Trophoblast cell (in vitro differentiated cells and primary cell): Measurements from ENCODE around the gene POLR1H.

Experiments used
- DNase-seq, 2 donors: peaks; one replicate each; pipeline ENCODE4 v3.0.0-alpha.2; 2016
- H2AFZ ChIP-seq: 2 replicates; pipeline ENCODE4 v1.6.1; 2013; ENCODE audit warnings: low read length, moderate library complexity, mild to moderate bottlenecking; ENCODE audit not compliant: insufficient read depth, poor library complexity
- H2AK5ac ChIP-seq: 2 replicates; pipeline ENCODE4 v1.6.1; 2013; ENCODE audit warnings: mild to moderate bottlenecking, low read length
- H2BK120ac ChIP-seq: 2 replicates; pipeline ENCODE4 v1.6.1; 2013; ENCODE audit warnings: low read length, mild to moderate bottlenecking, moderate library complexity; ENCODE audit not compliant: insufficient read depth, poor library complexity
- H2BK12ac ChIP-seq: 2 replicates; pipeline ENCODE4 v1.6.1; 2013; ENCODE audit warnings: mild to moderate bottlenecking, low read length, moderate library complexity
- H2BK5ac ChIP-seq: 2 replicates; pipeline ENCODE4 v1.6.1; 2013; ENCODE audit warnings: low read length, low read depth, moderate library complexity, mild to moderate bottlenecking; ENCODE audit not compliant: poor library complexity
- H3K14ac ChIP-seq: 2 replicates; pipeline ENCODE4 v1.6.1; 2013; ENCODE audit warnings: mild to moderate bottlenecking, low read length
- H3K18ac ChIP-seq: 2 replicates; pipeline ENCODE4 v1.6.1; 2013; ENCODE audit warnings: mild to moderate bottlenecking, low read length
- H3K23ac ChIP-seq: 2 replicates; pipeline ENCODE4 v1.6.1; 2013; ENCODE audit warnings: low read length
- H3K27ac ChIP-seq: 2 replicates; pipeline ENCODE4 v1.5.1; 2013; ENCODE audit warnings: low read depth, mild to moderate bottlenecking, inconsistent platforms, low read length, moderate library complexity
- H3K27me3 ChIP-seq: 2 replicates; pipeline ENCODE4 v1.6.1; 2013; ENCODE audit warnings: inconsistent platforms, mild to moderate bottlenecking, low read length, moderate library complexity; ENCODE audit not compliant: insufficient read depth
- H3K36me3 ChIP-seq, 2 experiments: 1 replicate in 1 of 2; 2 replicates in 1 of 2; pipeline ENCODE4 v1.6.1; 2013; ENCODE audit warnings: low read length in 2 of 2, mild to moderate bottlenecking in 2 of 2, moderate library complexity in 1 of 2; ENCODE audit not compliant: insufficient read depth in 2 of 2, control insufficient read depth in 1 of 2
- H3K4ac ChIP-seq: 2 replicates; pipeline ENCODE4 v1.6.1; 2013; ENCODE audit warnings: low read depth, mild to moderate bottlenecking, low read length, moderate library complexity
- H3K4me1 ChIP-seq, 2 experiments: 1 replicate in 1 of 2; 2 replicates in 1 of 2; pipeline ENCODE4 v1.6.1; 2013; ENCODE audit warnings: low read length in 2 of 2, mild to moderate bottlenecking in 2 of 2, moderate library complexity in 1 of 2; ENCODE audit not compliant: insufficient read depth in 2 of 2, control insufficient read depth in 1 of 2
- H3K4me2 ChIP-seq: 2 replicates; pipeline ENCODE4 v1.6.1; 2013; ENCODE audit warnings: inconsistent platforms, mild to moderate bottlenecking, low read length, moderate library complexity
- H3K4me3 ChIP-seq: 2 replicates; pipeline ENCODE4 v1.5.1; 2013; ENCODE audit warnings: mild to moderate bottlenecking, low read depth, low read length, inconsistent platforms
- H3K79me1 ChIP-seq: one replicate; pipeline ENCODE4 v1.6.1; 2013; ENCODE audit warnings: low read length
- H3K79me2 ChIP-seq: 2 replicates; pipeline ENCODE4 v1.6.1; 2013; ENCODE audit warnings: low read length, mild to moderate bottlenecking; ENCODE audit not compliant: control insufficient read depth, insufficient read depth, poor library complexity
- H3K9ac ChIP-seq: 2 replicates; pipeline ENCODE4 v1.6.1; 2013; ENCODE audit warnings: mild to moderate bottlenecking, low read length
- H3K9me3 ChIP-seq: 2 replicates; pipeline ENCODE4 v1.6.1; 2013; ENCODE audit warnings: low read depth, mild to moderate bottlenecking, control low read depth, inconsistent platforms, low read length; ENCODE audit not compliant: insufficient read depth
- H4K12ac ChIP-seq: 2 replicates; pipeline ENCODE4 v1.6.1; 2013; ENCODE audit warnings: low read depth, mild to moderate bottlenecking, low read length, moderate library complexity
- H4K8ac ChIP-seq: 2 replicates; pipeline ENCODE4 v1.6.1; 2013; ENCODE audit warnings: low read depth, mild to moderate bottlenecking, low read length, moderate library complexity
- H4K91ac ChIP-seq: one replicate; pipeline ENCODE4 v1.6.1; 2013; ENCODE audit warnings: low read depth, mild to moderate bottlenecking, low read length, moderate library complexity
- WGBS: extraction: QIAGEN DNeasy Blood & Tissue Kit; methylation state at CpG from one replicate; pipeline ENCODE4 v1.1.7; 2013; ENCODE audit warnings: missing lambda C conversion rate; ENCODE audit not compliant: insufficient read length, insufficient coverage; ENCODE audit errors: extremely low coverage; 5-methylcytosine and 5-hydroxymethylcytosine counted together

The POLR1H gene

DNA sequence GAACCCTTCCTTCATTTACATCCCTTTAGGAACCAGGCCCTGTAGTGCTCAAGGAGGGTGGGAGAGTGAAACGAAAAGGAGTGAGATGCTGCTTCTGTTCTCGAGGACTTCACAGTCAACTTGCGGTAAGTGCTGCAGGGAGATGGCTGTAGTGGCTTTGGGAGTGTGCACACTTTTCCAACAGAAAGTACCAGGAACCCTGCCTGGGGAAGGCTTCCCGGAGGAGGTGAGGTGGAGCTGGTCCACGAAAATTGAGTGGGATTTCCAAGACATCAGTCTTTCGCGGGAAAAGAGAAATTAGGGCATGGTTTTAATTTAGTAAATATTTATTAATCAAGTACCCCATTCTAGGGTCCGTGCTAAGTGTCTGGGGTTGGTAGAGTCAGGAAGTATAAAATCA, 39.1 kb downstream of the POLR1H start:
- Histone ChIP-seq H3K14ac (no peak overlapping the region), H3K9ac (no peak overlapping the region), H3K9me3 (no peaks in the 10 kb centered on the region), H3K79me1 (no peaks in the 10 kb centered on the region), H4K91ac (no peak overlapping the region), H3K27me3 (peaks cover 28% of the 10 kb centered on the region), H2BK120ac (no peak overlapping the region), H3K18ac (no peak overlapping the region), H2BK5ac (no peak overlapping the region), H3K27ac (no peak overlapping the region), H3K4ac (no peak overlapping the region), H3K23ac (no peak overlapping the region), H3K4me3 (no peak overlapping the region), H3K4me2 (no peak overlapping the region), H3K79me2 (no peaks in the 10 kb centered on the region), H4K8ac (no peak overlapping the region), H2BK12ac (no peak overlapping the region), H4K12ac (no peak overlapping the region), H2AK5ac (no peak overlapping the region), H3K36me3 (no peaks in the 10 kb centered on the region), H3K4me1 (peaks cover 5 to 13% of the 10 kb centered on the region in 2 experiments), H2AFZ (no peak overlapping the region)
- WGBS = no CpG with 5 or more reads among the region's 8 CpGs
- no peak for DNase-seq

DNA sequence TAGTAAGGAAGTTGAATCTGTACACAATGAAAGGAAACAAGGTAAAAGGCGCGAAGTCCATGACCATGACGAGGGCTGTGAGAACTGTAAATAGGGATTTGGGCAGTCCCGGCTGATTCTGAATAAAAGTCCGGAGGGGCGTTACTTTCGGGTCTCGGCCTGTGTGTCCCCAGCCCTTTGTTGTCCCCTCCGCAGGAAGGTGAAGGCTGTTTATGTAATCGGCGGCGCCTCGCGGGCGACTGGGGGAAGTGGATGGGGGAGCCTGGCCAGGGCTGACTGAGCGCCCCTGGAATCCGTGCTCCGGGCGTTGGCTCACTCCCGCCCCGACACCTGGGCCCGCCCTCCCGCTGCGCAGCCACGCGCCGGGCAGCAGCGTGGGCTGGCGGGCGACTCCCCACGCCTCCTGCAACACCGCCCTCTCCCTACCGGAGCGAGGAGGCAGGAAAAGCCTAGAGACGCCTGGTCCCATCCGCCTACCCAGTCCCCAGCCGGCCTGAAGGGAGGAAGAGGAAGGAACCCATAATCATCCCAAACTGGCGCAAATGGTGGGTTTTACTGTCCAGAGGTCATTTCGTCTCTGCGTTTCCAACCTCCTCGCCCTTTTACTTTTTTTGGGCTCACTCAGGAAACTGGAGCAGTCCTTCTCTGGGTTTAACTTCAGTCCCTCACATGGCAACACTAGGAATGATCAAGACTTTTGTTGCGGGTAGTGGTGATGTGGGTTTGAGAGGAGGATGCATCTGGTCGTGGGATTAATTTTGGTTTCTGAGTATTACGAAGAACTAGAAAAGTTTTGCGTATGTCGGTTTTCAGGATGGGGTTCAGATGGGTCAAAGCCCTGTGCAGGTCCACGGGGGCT, 39.7 kb downstream of the POLR1H start:
- Histone ChIP-seq H4K8ac (no peak overlapping the region), H2AFZ (no peak overlapping the region), H3K9ac (no peak overlapping the region), H3K4me2 (peak overlapping the region; percentile 51), H3K4me3 (no peak overlapping the region), H2AK5ac (no peak overlapping the region), H3K4me1 (peaks cover 5 to 13% of the 10 kb centered on the region in 2 experiments), H3K27ac (no peak overlapping the region), H3K18ac (no peak overlapping the region), H3K23ac (no peak overlapping the region), H3K14ac (no peak overlapping the region), H2BK5ac (no peak overlapping the region), H3K36me3 (no peaks in the 10 kb centered on the region), H4K12ac (no peak overlapping the region), H2BK12ac (no peak overlapping the region), H4K91ac (no peak overlapping the region), H3K4ac (no peak overlapping the region), H3K79me2 (no peaks in the 10 kb centered on the region), H3K9me3 (no peaks in the 10 kb centered on the region), H2BK120ac (no peak overlapping the region), H3K27me3 (peaks cover 29% of the 10 kb centered on the region), H3K79me1 (no peaks in the 10 kb centered on the region)
- no CpG with 5 or more reads among the region's 47 CpGs for WGBS
- DNase-seq = no peak

DNA sequence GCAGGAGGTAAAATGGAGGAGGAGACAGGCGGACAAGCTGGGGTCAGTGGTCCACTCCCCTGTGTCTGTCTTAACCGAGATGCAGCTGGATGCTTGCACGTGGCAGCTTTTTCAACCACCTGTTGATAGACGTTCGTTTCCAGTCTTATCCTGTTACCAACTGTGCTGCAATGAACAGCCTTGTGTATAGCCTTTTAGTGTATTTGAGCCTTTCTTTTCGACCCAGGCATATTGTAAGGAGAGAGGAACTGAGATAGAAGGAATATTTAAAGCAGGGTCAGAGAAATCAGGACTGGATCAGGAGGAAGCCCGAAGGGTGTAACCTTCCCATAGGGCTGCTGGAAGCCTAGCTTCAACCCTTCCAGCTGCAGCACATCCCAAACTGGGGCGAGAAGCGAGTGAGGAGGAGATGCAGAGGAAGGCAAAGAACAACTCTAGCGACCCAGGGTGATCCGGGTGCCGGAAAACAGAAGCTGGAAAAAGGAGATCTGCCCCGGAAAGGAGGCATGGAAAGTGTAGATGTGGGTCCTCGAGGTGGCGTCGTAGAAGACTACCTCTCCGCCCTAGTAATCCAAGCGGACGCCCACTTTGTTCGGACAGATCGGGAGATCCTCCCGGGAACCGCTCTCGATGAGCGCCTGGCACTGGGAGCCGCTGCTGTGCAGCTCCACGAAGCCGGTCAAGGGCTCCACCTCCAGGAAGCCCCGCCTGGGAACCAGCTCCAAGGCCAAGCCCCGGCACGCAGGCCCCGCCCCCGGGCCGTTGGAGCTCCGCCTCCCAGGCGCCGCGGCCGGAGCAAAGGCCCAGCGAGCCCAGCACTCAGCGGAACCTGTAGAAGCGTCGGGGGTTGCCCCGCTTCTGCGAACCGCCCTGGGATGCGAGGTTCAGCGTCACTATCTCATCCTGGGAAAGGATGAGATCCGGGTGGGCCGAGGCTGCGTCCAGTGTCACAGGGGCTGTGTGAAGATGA, 40.7 kb downstream of the POLR1H start:
- Histone ChIP-seq H2BK5ac (no peak overlapping the region), H3K27me3 (peaks cover 32% of the 10 kb centered on the region), H2AFZ (peak overlapping the region; percentile 81), H2AK5ac (no peak overlapping the region), H4K8ac (peak overlapping the region; percentile 78), H3K9ac (no peak overlapping the region), H3K4me2 (peak overlapping the region; percentile 60), H3K9me3 (no peaks in the 10 kb centered on the region), H3K27ac (no peak overlapping the region), H3K36me3 (no peaks in the 10 kb centered on the region), H3K79me1 (no peaks in the 10 kb centered on the region), H3K4ac (no peak overlapping the region), H2BK12ac (no peak overlapping the region), H4K12ac (no peak overlapping the region), H3K4me1 (peaks cover 5 to 13% of the 10 kb centered on the region in 2 experiments), H4K91ac (no peak overlapping the region), H3K4me3 (no peak overlapping the region), H2BK120ac (no peak overlapping the region), H3K14ac (no peak overlapping the region), H3K23ac (no peak overlapping the region), H3K79me2 (no peaks in the 10 kb centered on the region), H3K18ac (no peak overlapping the region)
- DNase-seq = peak; percentile 89 to 91
- no CpG with 5 or more reads among the region's 51 CpGs for WGBS

DNA sequence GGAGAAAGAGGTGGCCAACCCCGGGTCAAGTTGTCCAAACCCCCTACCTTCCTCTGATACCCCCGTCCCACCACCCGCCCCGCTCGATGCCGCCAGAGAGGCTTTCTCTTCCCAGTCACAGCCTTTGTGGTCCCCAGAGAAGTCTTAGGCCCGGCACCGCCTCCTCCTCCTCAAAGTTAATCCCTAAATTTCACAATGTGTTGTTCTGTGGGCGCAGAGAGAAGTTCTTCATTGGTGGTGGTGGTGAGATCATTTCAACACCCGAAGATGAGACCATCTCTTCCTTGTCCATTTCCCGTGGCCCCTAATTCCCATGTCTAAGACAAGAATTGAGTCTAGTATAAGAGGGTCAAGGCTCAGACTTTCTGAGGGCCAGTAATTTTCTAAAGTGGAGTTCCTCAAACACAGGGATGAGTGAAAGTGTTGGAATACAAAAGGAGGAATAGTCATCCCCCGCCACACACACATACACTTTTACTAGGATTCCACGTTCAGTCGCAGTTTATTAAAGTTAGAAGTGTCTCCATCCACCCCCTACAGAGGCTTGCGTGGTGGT, 41.4 kb downstream of the POLR1H start:
- H3K4me1 ChIP-seq = peaks cover 5 to 13% of the 10 kb centered on the region in 2 experiments
- no peak overlapping the region for H2BK12ac ChIP-seq
- H2AFZ ChIP-seq = peak overlapping the region; percentile 81
- H3K9ac ChIP-seq = no peak overlapping the region
- no peaks in the 10 kb centered on the region for H3K36me3 ChIP-seq
- H4K12ac ChIP-seq = no peak overlapping the region
- H3K14ac ChIP-seq = no peak overlapping the region
- H4K8ac ChIP-seq = peak overlapping the region; percentile 78
- H2BK5ac ChIP-seq = no peak overlapping the region
- no peaks in the 10 kb centered on the region for H3K9me3 ChIP-seq
- no peak overlapping the region for H2AK5ac ChIP-seq
- H3K27me3 ChIP-seq = peaks cover 32% of the 10 kb centered on the region
- H3K4me3 ChIP-seq = no peak overlapping the region
- H4K91ac ChIP-seq = no peak overlapping the region
- no peak overlapping the region for H2BK120ac ChIP-seq
- no CpG with 5 or more reads among the region's 15 CpGs for WGBS
- no peak overlapping the region for H3K23ac ChIP-seq
- peak overlapping the region; percentile 60 for H3K4me2 ChIP-seq
- no peak overlapping the region for H3K18ac ChIP-seq
- no peaks in the 10 kb centered on the region for H3K79me2 ChIP-seq
- no peak overlapping the region for H3K27ac ChIP-seq
- H3K79me1 ChIP-seq = no peaks in the 10 kb centered on the region
- no peak overlapping the region for H3K4ac ChIP-seq
- DNase-seq = peak in 1 of 2 donors; percentile 16
